ENCODE data around the gene RBMS1.

- TF ChIP-seq POLR2A (IDR thresholded peaks at IDR 0.05) (no peak), CTCF (IDR thresholded peaks at IDR 0.05) (no peak)
Observed at GRCh38 chr2:160270571-160271113, 223.0 kb downstream of the RBMS1 start.
